Smooth muscle cell (in vitro differentiated cells): ENCODE data around the gene COL4A1. TPM values are rescaled to one million over a fixed set of nuclear protein-coding genes. Genes with fewer than 3 reads are reported as not detected.

Experiments used
- DNase-seq: peaks from one replicate; lab custom pipeline; 2025; ENCODE audit not compliant: unreplicated experiment; lab: John Stamatoyannopoulos, UW
- H2AFZ ChIP-seq: fragments of 200-600 bp; sonication (generic); 2 replicates; pipeline ENCODE4 v1.6.0; 2016; ENCODE audit warnings: antibody characterized with exemption, low read depth, mild to moderate bottlenecking
- H3F3A ChIP-seq: fragments of 200-600 bp; sonication (generic); 2 replicates; pipeline ENCODE4 v1.6.0; 2017; ENCODE audit warnings: antibody characterized with exemption, low read depth
- H3K27ac ChIP-seq: fragments of 200-600 bp; sonication (generic); 2 replicates; pipeline ENCODE4 v1.5.1; 2016; ENCODE audit warnings: low read depth, mild to moderate bottlenecking
- H3K27me3 ChIP-seq: fragments of 200-600 bp; sonication (generic); 2 replicates; pipeline ENCODE4 v1.6.1; 2016; ENCODE audit warnings: low read depth, mild to moderate bottlenecking
- H3K36me3 ChIP-seq: fragments of 200-600 bp; sonication (generic); 2 replicates; pipeline ENCODE4 v1.5.1; 2016; ENCODE audit warnings: low read depth
- H3K4me1 ChIP-seq: fragments of 200-600 bp; sonication (generic); 2 replicates; pipeline ENCODE4 v1.5.1; 2016; ENCODE audit warnings: low read depth
- H3K4me2 ChIP-seq: fragments of 200-600 bp; sonication (generic); 2 replicates; pipeline ENCODE4 v1.6.0; 2016; ENCODE audit warnings: mild to moderate bottlenecking
- H3K4me3 ChIP-seq: fragments of 200-600 bp; sonication (generic); 2 replicates; pipeline ENCODE4 v1.5.1; 2016; ENCODE audit warnings: mild to moderate bottlenecking
- H3K79me2 ChIP-seq: fragments of 200-600 bp; sonication (generic); 2 replicates; pipeline ENCODE4 v1.6.0; 2016; ENCODE audit warnings: low read depth, mild to moderate bottlenecking
- H3K9ac ChIP-seq: fragments of 200-600 bp; sonication (generic); 2 replicates; pipeline ENCODE4 v1.6.0; 2016; ENCODE audit warnings: low read depth
- H3K9me3 ChIP-seq: fragments of 200-600 bp; sonication (generic); replicated peaks from 2 replicates; pipeline ENCODE4 v1.5.1; 2016; ENCODE audit warnings: low read depth
- H4K20me1 ChIP-seq: fragments of 200-600 bp; sonication (generic); 2 replicates; pipeline ENCODE4 v1.6.0; 2016; ENCODE audit warnings: low read depth
- CTCF ChIP-seq: fragments of 200-600 bp; sonication (generic); IDR thresholded peaks from 2 replicates; pipeline ENCODE4 v1.5.1; 2017; ENCODE audit warnings: borderline replicate concordance, mild to moderate bottlenecking, antibody characterized with exemption; ENCODE audit not compliant: insufficient read depth, poor library complexity, severe bottlenecking
- WGBS: methylation state at CpG from one replicate; pipeline ENCODE4 v1.1.7; 2016; ENCODE audit warnings: low lambda C conversion rate; 5-methylcytosine and 5-hydroxymethylcytosine counted together
- polyA plus RNA-seq: library from polyadenylated mRNA; unstranded; fragments of >200 nt; fragmentation: Nextera tagmentation; extraction: Ambion mirVana; gene quantifications from 2 replicates; pipeline ENCODE4 v1.2.1, GENCODE V29; 2016
- total RNA-seq: library from RNA; depleted of rRNA; stranded (reverse); fragments of >200 nt; gene quantifications from 2 replicates; pipeline ENCODE4 v1.2.3, GENCODE V29; 2014

Gene COL4A1
- total and polyA plus RNA-seq, 2 experiments from 2014 or later, result 2,409 to 4,372 TPM

- no peaks in the 10 kb centered on the region for H3K9me3 ChIP-seq
- no peaks in the 10 kb centered on the region for H3K27me3 ChIP-seq
- 89% methylated on average over 5 of the region's 5 CpGs for WGBS
- peaks cover 100% of the 10 kb centered on the region for H3K79me2 ChIP-seq
- H3K27ac ChIP-seq, result peak overlapping the region; percentile 58
- no peak for DNase-seq
- no peak overlapping the region for H2AFZ ChIP-seq
- no peak overlapping the region for H3K4me2 ChIP-seq
- H4K20me1 ChIP-seq, result peaks cover 100% of the 10 kb centered on the region
- no peaks in the 10 kb centered on the region for H3K4me1 ChIP-seq
- no peak overlapping the region for H3K9ac ChIP-seq
- no peak for TF ChIP-seq CTCF
- no peak overlapping the region for H3K4me3 ChIP-seq
- H3K36me3 ChIP-seq, result peaks cover 4% of the 10 kb centered on the region
- peaks cover 77% of the 10 kb centered on the region for H3F3A ChIP-seq
Observed at GRCh38 chr13:110274687-110275086, 32.3 kb downstream of the COL4A1 start.

- H3F3A ChIP-seq, result peaks cover 78% of the 10 kb centered on the region
- H3K9ac ChIP-seq, result no peak overlapping the region
- peaks cover 4% of the 10 kb centered on the region for H3K36me3 ChIP-seq
- no peak overlapping the region for H3K4me2 ChIP-seq
- H3K4me1 ChIP-seq, result peaks cover 2% of the 10 kb centered on the region
- peak overlapping the region; percentile 44 for H3K27ac ChIP-seq
- peaks cover 100% of the 10 kb centered on the region for H3K79me2 ChIP-seq
- H4K20me1 ChIP-seq, result peaks cover 100% of the 10 kb centered on the region
- H3K4me3 ChIP-seq, result no peak overlapping the region
- no peak for DNase-seq
- TF ChIP-seq CTCF, result no peak
- no peaks in the 10 kb centered on the region for H3K9me3 ChIP-seq
- no peaks in the 10 kb centered on the region for H3K27me3 ChIP-seq
- 97% methylated on average over 6 of the region's 6 CpGs for WGBS
- H2AFZ ChIP-seq, result no peak overlapping the region
Observed at GRCh38 chr13:110273254-110273653, 33.7 kb downstream of the COL4A1 start.

- peaks cover 100% of the 10 kb centered on the region for H4K20me1 ChIP-seq
Observed at GRCh38 chr13:110272651-110273050, 34.3 kb downstream of the COL4A1 start.

More at GRCh38 chr13:110272651-110273050, 34.3 kb downstream of the COL4A1 start:
- no peak for TF ChIP-seq CTCF
- peaks cover 4% of the 10 kb centered on the region for H3K36me3 ChIP-seq
- DNase-seq, result no peak
- H3K9me3 ChIP-seq, result no peaks in the 10 kb centered on the region
- H3K4me2 ChIP-seq, result no peak overlapping the region
- H3K9ac ChIP-seq, result no peak overlapping the region
- no peak overlapping the region for H2AFZ ChIP-seq
- peak overlapping the region; percentile 44 for H3K27ac ChIP-seq
- peaks cover 74% of the 10 kb centered on the region for H3F3A ChIP-seq
- H3K4me3 ChIP-seq, result no peak overlapping the region
- WGBS, result 95% methylated on average over 6 of the region's 6 CpGs
- H3K79me2 ChIP-seq, result peaks cover 100% of the 10 kb centered on the region
- H3K27me3 ChIP-seq, result no peaks in the 10 kb centered on the region
- peaks cover 8% of the 10 kb centered on the region for H3K4me1 ChIP-seq
